T1000 (cell line): ENCODE data around the gene CDH4.

Experiments used
- DNase-seq: peaks from one replicate; lab custom pipeline; 2025; ENCODE audit warnings: mixed read lengths; lab: John Stamatoyannopoulos, UW

Gene CDH4

GRCh38 chr20:61281286-61281795 lies 29.3 kb downstream of the CDH4 start:
- no peak for DNase-seq

GRCh38 chr20:61284752-61285151 lies 32.7 kb downstream of the CDH4 start:
- DNase-seq = no peak

- no peak for DNase-seq
Measured at GRCh38 chr20:61285152-61285645, 33.1 kb downstream of the CDH4 start.

GRCh38 chr20:61285691-61286090 lies 33.6 kb downstream of the CDH4 start:
- no peak for DNase-seq

GRCh38 chr20:61287583-61288275 lies 35.7 kb downstream of the CDH4 start:
- no peak for DNase-seq

GRCh38 chr20:61288331-61288784 lies 36.3 kb downstream of the CDH4 start:
- DNase-seq = no peak

- DNase-seq = no peak
Measured at GRCh38 chr20:61289166-61289565, 37.1 kb downstream of the CDH4 start.

- no peak for DNase-seq
Measured at GRCh38 chr20:61290721-61291120, 38.7 kb downstream of the CDH4 start.

- DNase-seq = no peak
Measured at GRCh38 chr20:61291166-61291829, 39.2 kb downstream of the CDH4 start.

- no peak for DNase-seq
Measured at GRCh38 chr20:61292391-61292790, 40.3 kb downstream of the CDH4 start.

GRCh38 chr20:61292821-61293612 lies 41.0 kb downstream of the CDH4 start:
- DNase-seq = no peak

- DNase-seq = no peak
Measured at GRCh38 chr20:61293951-61294350, 41.9 kb downstream of the CDH4 start.

GRCh38 chr20:61295249-61295648 lies 43.2 kb downstream of the CDH4 start:
- no peak for DNase-seq

- no peak for DNase-seq
Measured at GRCh38 chr20:61295682-61296628, 43.9 kb downstream of the CDH4 start.

- no peak for DNase-seq
Measured at GRCh38 chr20:61296629-61297019, 44.6 kb downstream of the CDH4 start.

- DNase-seq = no peak
Measured at GRCh38 chr20:61297491-61297890, 45.4 kb downstream of the CDH4 start.

GRCh38 chr20:61297986-61298385 lies 45.9 kb downstream of the CDH4 start:
- DNase-seq = peak; percentile 39

- DNase-seq = no peak
Measured at GRCh38 chr20:61298661-61299060, 46.6 kb downstream of the CDH4 start.

- no peak for DNase-seq
Measured at GRCh38 chr20:61299104-61299503, 47.0 kb downstream of the CDH4 start.

GRCh38 chr20:61299618-61300017 lies 47.6 kb downstream of the CDH4 start:
- DNase-seq = no peak

GRCh38 chr20:61300293-61300692 lies 48.2 kb downstream of the CDH4 start:
- DNase-seq = no peak
